CD14-positive monocyte (primary cell): ENCODE results near the gene PRKN. TPM values are rescaled to one million over a fixed set of nuclear protein-coding genes. Genes with fewer than 3 reads are reported as not detected.

Experiments
- DNase-seq, 3 donors: peaks; one replicate each; pipeline ENCODE4 v3.0.0-alpha.2; 2011 to 2022
- H2AFZ ChIP-seq: 2 replicates; pipeline ENCODE4 v1.6.0; 2012; ENCODE audit warnings: mild to moderate bottlenecking, low read depth, low read length, inconsistent platforms; ENCODE audit not compliant: insufficient read depth, poor library complexity, severe bottlenecking
- H3K27ac ChIP-seq, 2 donors: 1 replicate in 1 of 2; 2 replicates in 1 of 2; pipeline ENCODE4 v1.5.1; 2012 to 2013; ENCODE audit warnings: low read length in 2 of 2, control low read depth in 1 of 2, inconsistent platforms in 1 of 2, low read depth in 1 of 2, mild to moderate bottlenecking in 1 of 2
- H3K27me3 ChIP-seq, 2 donors: one replicate each; pipeline versions ENCODE4 v1.6.0 to v1.6.1; 2011 to 2013; ENCODE audit warnings: low read length in 2 of 2; ENCODE audit not compliant: control insufficient read depth in 2 of 2, insufficient read depth in 2 of 2
- H3K36me3 ChIP-seq, 2 donors: replicated peaks in 1 of 2; 1 replicate in 1 of 2; 2 replicates in 1 of 2; pipeline versions ENCODE4 v1.5.1 to v1.6.1; 2012 to 2013; ENCODE audit warnings: low read length in 2 of 2, control low read depth in 1 of 2, inconsistent platforms in 1 of 2, mild to moderate bottlenecking in 1 of 2; ENCODE audit not compliant: insufficient read depth in 2 of 2, control insufficient read depth in 1 of 2
- H3K4me1 ChIP-seq, 2 donors: 1 replicate in 1 of 2; 2 replicates in 1 of 2; pipeline versions ENCODE4 v1.5.1 to v1.6.1; 2012 to 2013; ENCODE audit warnings: low read length in 2 of 2, control low read depth in 1 of 2, inconsistent platforms in 1 of 2, mild to moderate bottlenecking in 1 of 2, moderate library complexity in 1 of 2; ENCODE audit not compliant: insufficient read depth in 2 of 2, control insufficient read depth in 1 of 2
- H3K4me2 ChIP-seq: replicated peaks from 2 replicates; pipeline ENCODE3; 2012; ENCODE audit warnings: low read length, moderate library complexity, mild to moderate bottlenecking; ENCODE audit not compliant: poor library complexity, severe bottlenecking; ENCODE audit errors: extremely low read depth
- H3K4me3 ChIP-seq, 3 experiments: fragments of 200-600 bp in 1 of 3; sonication (generic) in 1 of 3; replicated peaks in 1 of 3; 1 replicate in 2 of 3; 2 replicates in 1 of 3; pipeline ENCODE4 v1.5.1; 2011 to 2013; ENCODE audit warnings: low read length in 3 of 3, mild to moderate bottlenecking in 3 of 3, control low read depth in 2 of 3, low read depth in 2 of 3, inconsistent platforms in 1 of 3, moderate library complexity in 1 of 3
- H3K79me2 ChIP-seq: 2 replicates; pipeline ENCODE4 v1.6.0; 2012; ENCODE audit warnings: mild to moderate bottlenecking, control low read depth, inconsistent platforms, low read length, moderate library complexity; ENCODE audit not compliant: insufficient read depth
- H3K9ac ChIP-seq: 2 replicates; pipeline ENCODE4 v1.6.0; 2017; ENCODE audit warnings: low read length, mild to moderate bottlenecking; ENCODE audit not compliant: insufficient read depth, poor library complexity, severe bottlenecking
- H3K9me3 ChIP-seq, 2 donors: replicated peaks in 1 of 2; 1 replicate in 1 of 2; 2 replicates in 1 of 2; pipeline versions ENCODE4 v1.5.1 to v1.6.1; 2012 to 2013; ENCODE audit warnings: low read length in 2 of 2, control low read depth in 1 of 2; ENCODE audit not compliant: control insufficient read depth in 1 of 2, insufficient read depth in 1 of 2
- H4K20me1 ChIP-seq: 2 replicates; pipeline ENCODE4 v1.6.0; 2012; ENCODE audit warnings: mild to moderate bottlenecking, low read length, control low read depth, moderate library complexity; ENCODE audit not compliant: insufficient read depth
- H3K27ac Mint-ChIP-seq, 7 donors: one replicate each; pipeline ENCODE4 v1.8.0; 2020; ENCODE audit warnings: mild to moderate bottlenecking in 7 of 7, mixed read lengths in 7 of 7, moderate library complexity in 6 of 7, inconsistent platforms in 2 of 7
- H3K27me3 Mint-ChIP-seq, 3 donors: one replicate each; pipeline ENCODE4 v1.8.0; 2021 to 2022; ENCODE audit warnings: low read depth in 3 of 3, mild to moderate bottlenecking in 3 of 3, mixed read lengths in 3 of 3, moderate library complexity in 3 of 3, inconsistent platforms in 1 of 3
- H3K36me3 Mint-ChIP-seq, 2 donors: one replicate each; pipeline ENCODE4 v1.8.0; 2020; ENCODE audit warnings: mixed read lengths in 2 of 2, inconsistent platforms in 1 of 2, mild to moderate bottlenecking in 1 of 2
- H3K4me1 Mint-ChIP-seq: one replicate; pipeline ENCODE4 v1.8.0; 2020; ENCODE audit warnings: mild to moderate bottlenecking, mixed read lengths
- H3K4me3 Mint-ChIP-seq, 2 donors: one replicate each; pipeline ENCODE4 v1.8.0; 2020; ENCODE audit warnings: mild to moderate bottlenecking in 2 of 2, mixed read lengths in 2 of 2, moderate library complexity in 1 of 2
- H3K9me3 Mint-ChIP-seq, 7 donors: one replicate each; pipeline ENCODE4 v1.8.0; 2020 to 2022; ENCODE audit warnings: mixed read lengths in 7 of 7, mild to moderate bottlenecking in 6 of 7, moderate library complexity in 6 of 7, inconsistent platforms in 2 of 7
- CTCF ChIP-seq: fragments of 200-600 bp; IDR thresholded peaks from one replicate; pipeline ENCODE4 v1.8.0; 2022; ENCODE audit warnings: antibody characterized with exemption, mild to moderate bottlenecking
- WGBS: methylation state at CpG from one replicate; pipeline ENCODE4 v1.1.5; 2013; ENCODE audit warnings: missing lambda C conversion rate; ENCODE audit not compliant: insufficient coverage; 5-methylcytosine and 5-hydroxymethylcytosine counted together
- intact Hi-C, 2 donors: fragments of 100-400 bp; cut with micrococcal nuclease; formaldehyde crosslinking; loops; one replicate each; pipeline versions ENCODE4 v1.15.0 to v1.15.1; 2023
- polyA plus RNA-seq, 3 donors: library from polyadenylated mRNA; depleted of rRNA in 1 of 3; unstranded in 2 of 3; stranded (reverse) in 1 of 3; fragments of 300-500 nt in 2 of 3; fragments of >200 nt in 1 of 3; fragmentation: Illumina TruSeq in 2 of 3; gene quantifications; 1 replicate in 2 of 3; 2 replicates in 1 of 3; pipeline ENCODE4 v1.2.3, GENCODE V29; 2012 to 2021

Gene PRKN
- polyA plus RNA-seq, 3 donors, result 0.19 to 0.21 TPM; not detected in 1

- no peak overlapping the region for H3K9ac ChIP-seq
- Mint-ChIP-seq H3K36me3 (no peaks in the 10 kb centered on the region), H3K27me3 (peaks cover 0 to 4% (median 0%) of the 10 kb centered on the region in 3 donors), H3K27ac (peak overlapping the region in 1 of 7 donors; percentile 54), H3K9me3 (peaks cover 0 to 3% (median 0%) of the 10 kb centered on the region in 7 donors), H3K4me3 (no peak overlapping the region), H3K4me1 (peaks cover 7% of the 10 kb centered on the region)
- H4K20me1 ChIP-seq, result no peaks in the 10 kb centered on the region
- no peaks in the 10 kb centered on the region for H3K36me3 ChIP-seq
- H3K4me3 ChIP-seq, result no peak overlapping the region
- H3K4me2 ChIP-seq, result no peak overlapping the region
- H2AFZ ChIP-seq, result no peak overlapping the region
- no peak overlapping the region for H3K27ac ChIP-seq
- H3K27me3 ChIP-seq, result no peaks in the 10 kb centered on the region
- H3K9me3 ChIP-seq, result no peaks in the 10 kb centered on the region
- TF ChIP-seq CTCF, result no peak
- intact Hi-C loops, result no loop called here
- H3K4me1 ChIP-seq, result no peaks in the 10 kb centered on the region
- no peaks in the 10 kb centered on the region for H3K79me2 ChIP-seq
- DNase-seq, result no peak
- WGBS, result 95% methylated on average over 3 of the region's 6 CpGs
These were observed 1317.5 kb downstream of the PRKN start for GRCh38 chr6:161410076-161410475.

GRCh38 chr6:161409353-161409752, 1318.2 kb downstream of the PRKN start:
- peaks cover 0 to 4% (median 0%) of the 10 kb centered on the region in 3 donors for H3K27me3 Mint-ChIP-seq
- intact Hi-C loops, result no loop called here
- no peak for DNase-seq
- no peak overlapping the region for H3K4me3 Mint-ChIP-seq
- Histone ChIP-seq H3K9me3 (no peaks in the 10 kb centered on the region), H3K4me3 (no peak overlapping the region), H3K36me3 (no peaks in the 10 kb centered on the region), H2AFZ (no peak overlapping the region), H4K20me1 (no peaks in the 10 kb centered on the region), H3K4me1 (no peaks in the 10 kb centered on the region), H3K9ac (no peak overlapping the region), H3K4me2 (no peak overlapping the region), H3K79me2 (no peaks in the 10 kb centered on the region), H3K27me3 (no peaks in the 10 kb centered on the region), H3K27ac (no peak overlapping the region)
- H3K36me3 Mint-ChIP-seq, result no peaks in the 10 kb centered on the region
- 86% methylated on average over 5 of the region's 7 CpGs for WGBS
- H3K9me3 Mint-ChIP-seq, result peaks cover 0 to 3% (median 0%) of the 10 kb centered on the region in 7 donors
- no peak for TF ChIP-seq CTCF
- H3K4me1 Mint-ChIP-seq, result peaks cover 7% of the 10 kb centered on the region
- no peak overlapping the region for H3K27ac Mint-ChIP-seq
